ENCODE measurements around the gene TAS2R40. TPM values are rescaled to one million over a fixed set of nuclear protein-coding genes. Genes with fewer than 3 reads are reported as not detected.
"Not testable (repeated sequence)": the region's sequence is repeated elsewhere in the genome, so short reads cannot be mapped to it uniquely, and the experiment has no call there.

Gene TAS2R40
- total RNA-seq, 1 donor from 2014 or later: not detected

- no peak for DNase-seq (ENCODE audit: low spot score)
These were observed 28.4 kb downstream of the TAS2R40 start for GRCh38 chr7:143250199-143250598.

GRCh38 chr7:143250822-143251221, 29.0 kb downstream of the TAS2R40 start:
- DNase-seq (ENCODE audit: low spot score): no peak

GRCh38 chr7:143252006-143252405, 30.2 kb downstream of the TAS2R40 start:
- no peak for DNase-seq (ENCODE audit: low spot score)

- no peak for DNase-seq (ENCODE audit: low spot score)
These were observed 33.7 kb downstream of the TAS2R40 start for GRCh38 chr7:143255564-143255963.

- no peak for DNase-seq (ENCODE audit: low spot score)
These were observed 34.5 kb downstream of the TAS2R40 start for GRCh38 chr7:143256325-143256724.

- DNase-seq (ENCODE audit: low spot score): no peak
These were observed 35.1 kb downstream of the TAS2R40 start for GRCh38 chr7:143256932-143257331.

- no peak for DNase-seq (ENCODE audit: low spot score)
These were observed 35.7 kb downstream of the TAS2R40 start for GRCh38 chr7:143257501-143257900.

- no peak for DNase-seq (ENCODE audit: low spot score)
These were observed 37.0 kb downstream of the TAS2R40 start for GRCh38 chr7:143258831-143259230.

GRCh38 chr7:143259765-143260164, 37.9 kb downstream of the TAS2R40 start:
- DNase-seq (ENCODE audit: low spot score): no peak

GRCh38 chr7:143261901-143262300, 40.1 kb downstream of the TAS2R40 start:
- no peak for DNase-seq (ENCODE audit: low spot score)

- peak; percentile 96 for DNase-seq (ENCODE audit: low spot score)
These were observed 41.7 kb downstream of the TAS2R40 start, which contains the start of gene GSTK1 for GRCh38 chr7:143263266-143264195. TSS of gene GSTK1 (plus strand) at chr7:143263441. CDS start at chr7:143263514, 73 bp downstream.

- DNase-seq (ENCODE audit: low spot score): not testable (repeated sequence)
These were observed 42.3 kb downstream of the TAS2R40 start for GRCh38 chr7:143264196-143264568.

- no peak for DNase-seq (ENCODE audit: low spot score)
These were observed 43.3 kb downstream of the TAS2R40 start for GRCh38 chr7:143265017-143265693.

GRCh38 chr7:143269251-143269650, 47.4 kb downstream of the TAS2R40 start:
- no peak for DNase-seq (ENCODE audit: low spot score)

- no peak for DNase-seq (ENCODE audit: low spot score)
These were observed 49.4 kb downstream of the TAS2R40 start for GRCh38 chr7:143271240-143271639.

Other genes starting within 250 kb of the TAS2R40 start
- gene OR9A2, start 194.9 kb upstream of the TAS2R40 start, total RNA-seq: not detected
- not detected for gene OR6V1, start 169.7 kb upstream of the TAS2R40 start, total RNA-seq
- gene PIP, start 90.0 kb upstream of the TAS2R40 start, total RNA-seq: not detected
- gene TAS2R39, start 38.6 kb upstream of the TAS2R40 start, total RNA-seq: not detected
- gene GSTK1, start 41.4 kb downstream of the TAS2R40 start, total RNA-seq: 177 TPM
- gene TMEM139, start 62.9 kb downstream of the TAS2R40 start, total RNA-seq: 3.7 TPM
- 19.0 TPM for gene CASP2, start 66.3 kb downstream of the TAS2R40 start, total RNA-seq
- 0.22 TPM for gene CLCN1, start 94.1 kb downstream of the TAS2R40 start, total RNA-seq
- gene FAM131B, start 140.7 kb downstream of the TAS2R40 start, total RNA-seq: 1.8 TPM
- 271 TPM for gene ZYX, start 159.3 kb downstream of the TAS2R40 start, total RNA-seq
- 0.22 TPM for gene EPHA1, start 186.8 kb downstream of the TAS2R40 start, total RNA-seq
- gene TAS2R60, start 221.4 kb downstream of the TAS2R40 start, total RNA-seq: 0.35 TPM

All from mesenteric fat pad (tissue), 1 donor.